Hypothalamus (tissue), 51 donors: Measurements from ENCODE around the gene MRGPRG.

ENCODE experiments used
- DNase-seq, 51 donors: peaks; one replicate each; lab custom pipeline; 2025; lab: John Stamatoyannopoulos, UW

Gene MRGPRG

GRCh38 chr11:3195251-3196160 lies 23.1 kb downstream of the MRGPRG start:
- no peak for DNase-seq

DNA sequence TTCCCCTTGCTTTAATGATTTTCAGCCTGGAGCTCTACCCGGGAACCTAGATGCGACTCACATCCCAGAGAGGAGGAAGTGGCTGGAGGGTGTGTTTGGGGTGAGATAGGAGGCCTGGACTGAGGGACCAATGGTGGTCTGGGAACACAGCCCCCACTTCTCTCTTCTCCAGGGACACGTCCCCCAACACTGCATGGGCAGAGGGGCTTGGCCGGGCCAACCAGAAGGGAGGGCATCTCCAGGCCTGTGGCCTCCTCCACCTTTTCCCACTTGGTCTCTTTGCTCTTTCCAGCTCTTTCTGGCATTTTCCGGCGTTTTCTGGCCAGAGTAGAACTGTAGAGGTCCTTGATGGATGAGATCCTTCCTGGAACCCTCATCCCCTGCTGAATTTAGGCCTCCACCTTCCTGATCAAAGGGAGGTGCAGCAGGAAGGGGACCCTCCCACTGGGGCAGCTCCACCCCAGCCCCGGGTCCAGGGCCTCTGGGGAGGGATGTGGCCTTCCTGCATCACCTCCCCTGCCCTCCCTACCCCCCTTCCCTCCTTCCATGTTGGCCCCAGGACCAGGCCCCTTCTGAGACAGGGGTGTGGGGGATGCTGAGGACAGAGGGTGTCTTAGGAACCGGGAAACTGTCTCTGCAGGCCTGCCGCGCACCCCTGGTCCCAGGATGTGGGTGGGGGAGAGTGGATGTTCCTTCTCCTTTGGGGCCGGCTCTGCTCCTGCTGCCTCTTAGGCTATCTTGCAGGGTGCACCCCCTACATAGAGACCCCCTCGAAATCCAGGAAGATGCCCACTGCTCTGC lies 24.4 kb downstream of the MRGPRG start:
- no peak for DNase-seq

DNA sequence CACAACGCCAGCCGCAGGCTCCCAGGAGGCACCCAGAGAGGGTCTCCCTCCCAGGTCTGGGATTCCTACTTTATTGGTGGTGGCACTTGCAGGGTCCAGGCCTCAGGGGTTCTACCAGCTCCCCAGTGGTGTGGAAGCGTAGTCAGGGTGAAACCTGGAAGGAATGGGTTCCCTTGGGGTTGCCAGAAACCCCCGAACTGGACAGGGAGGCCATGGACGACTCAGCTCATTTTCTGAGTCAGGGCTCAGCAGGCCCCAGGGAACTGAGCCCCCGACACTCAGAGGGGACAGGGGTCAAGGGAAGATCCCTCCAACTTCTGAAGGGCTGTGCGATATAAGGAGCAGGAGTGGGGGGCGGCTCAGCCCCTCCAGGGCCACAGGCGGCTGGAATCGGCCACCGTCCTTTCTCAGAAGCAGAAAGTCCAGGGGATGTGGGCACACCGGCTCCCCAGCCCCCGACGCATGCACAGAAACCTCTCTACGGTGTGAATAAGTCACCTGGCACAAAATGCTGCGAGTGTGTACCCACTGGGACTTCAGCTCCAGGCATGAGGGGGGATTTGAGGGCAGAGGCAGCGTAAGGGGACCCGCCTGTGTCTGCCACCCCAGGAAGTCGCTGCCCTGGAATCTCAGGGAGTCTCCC lies 25.1 kb downstream of the MRGPRG start:
- no peak for DNase-seq

GRCh38 chr11:3192511-3193372 lies 25.9 kb downstream of the MRGPRG start:
- DNase-seq, result no peak

DNA sequence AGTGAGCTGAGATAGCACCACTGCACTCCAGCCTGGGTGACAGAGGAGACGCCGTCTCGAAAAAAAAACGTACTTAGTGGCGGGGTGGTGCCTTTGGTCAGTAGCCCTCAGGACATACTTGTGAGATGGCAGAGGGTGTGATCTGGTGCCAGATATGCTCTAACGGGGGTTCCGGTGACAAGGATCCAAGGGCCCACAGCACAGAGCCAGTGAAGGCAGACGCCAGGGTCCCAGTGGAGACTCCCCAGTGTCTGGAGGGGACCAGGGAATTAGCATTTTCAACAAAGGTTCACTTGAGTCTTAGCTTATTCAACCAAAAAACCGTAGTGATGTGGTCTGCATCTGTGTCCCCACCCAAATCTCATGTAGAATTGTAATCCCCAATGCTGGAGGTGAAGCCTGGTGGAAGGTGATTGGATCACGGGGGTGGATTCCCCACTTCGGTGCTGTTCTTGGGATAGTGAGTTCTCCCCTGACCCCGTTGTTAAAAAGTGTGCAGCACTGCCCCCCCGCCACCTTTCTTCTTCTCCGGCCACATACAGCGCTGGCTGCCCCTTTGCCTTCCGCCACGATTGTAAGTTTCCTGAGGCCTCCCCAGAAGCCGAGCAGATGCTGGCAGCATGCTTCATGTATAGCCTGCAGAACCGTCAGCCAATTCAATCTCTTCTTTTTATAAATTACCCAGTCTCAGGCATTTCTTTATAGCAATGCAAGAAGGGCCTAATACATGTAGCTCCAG lies 26.9 kb downstream of the MRGPRG start:
- no peak for DNase-seq

DNA sequence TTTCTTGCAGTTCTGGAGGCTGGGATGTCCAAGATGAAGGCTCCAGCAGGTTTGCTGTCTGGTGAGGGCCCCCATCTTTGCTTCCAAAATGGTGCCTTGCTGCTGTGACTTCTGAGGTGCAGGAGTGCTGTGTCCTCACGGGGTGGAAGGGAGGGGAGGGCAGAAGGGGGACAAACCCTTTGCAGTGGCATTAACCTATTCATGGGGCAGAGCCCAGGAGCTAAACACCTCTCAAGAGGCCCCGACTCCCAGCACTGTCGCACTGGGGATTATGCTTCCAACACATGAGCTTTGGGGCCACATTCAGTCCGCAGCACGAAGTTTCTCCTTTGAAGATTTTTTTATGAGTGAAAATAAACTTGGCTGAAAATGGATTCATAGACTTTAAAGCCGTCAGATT lies 28.0 kb downstream of the MRGPRG start:
- DNase-seq, result no peak

DNA sequence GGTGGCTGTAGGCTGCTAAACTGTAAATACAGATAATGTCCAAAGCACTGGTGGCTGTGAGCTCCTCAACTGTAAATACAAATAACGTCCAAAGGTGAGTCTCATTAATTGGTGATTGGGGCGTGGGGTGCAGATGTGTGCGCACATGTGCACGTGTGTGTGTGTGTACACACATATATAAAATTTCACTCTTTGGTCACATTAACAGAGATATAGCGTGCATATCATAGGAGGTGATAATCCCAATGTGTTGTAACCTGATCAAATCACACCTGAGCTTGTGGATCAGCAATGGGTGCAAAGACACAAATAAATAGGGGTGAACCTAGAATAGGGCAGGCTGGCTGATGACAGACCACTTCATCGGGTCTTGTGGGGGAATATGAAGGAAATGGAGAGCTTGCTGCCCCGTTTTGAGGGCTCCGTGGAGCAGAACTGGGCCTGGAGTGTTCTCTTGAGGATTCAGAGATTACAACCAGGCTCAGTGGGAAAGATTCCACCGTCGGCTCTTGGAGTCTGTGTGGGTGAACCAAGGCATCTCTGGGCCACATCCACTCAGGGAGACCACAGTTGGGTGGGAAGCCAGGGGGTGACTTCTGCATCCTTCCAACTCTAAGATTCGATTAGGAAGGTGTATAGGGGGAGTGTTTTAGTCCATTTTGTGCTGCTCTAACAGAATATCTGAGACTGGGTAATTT lies 28.6 kb downstream of the MRGPRG start:
- no peak for DNase-seq

DNA sequence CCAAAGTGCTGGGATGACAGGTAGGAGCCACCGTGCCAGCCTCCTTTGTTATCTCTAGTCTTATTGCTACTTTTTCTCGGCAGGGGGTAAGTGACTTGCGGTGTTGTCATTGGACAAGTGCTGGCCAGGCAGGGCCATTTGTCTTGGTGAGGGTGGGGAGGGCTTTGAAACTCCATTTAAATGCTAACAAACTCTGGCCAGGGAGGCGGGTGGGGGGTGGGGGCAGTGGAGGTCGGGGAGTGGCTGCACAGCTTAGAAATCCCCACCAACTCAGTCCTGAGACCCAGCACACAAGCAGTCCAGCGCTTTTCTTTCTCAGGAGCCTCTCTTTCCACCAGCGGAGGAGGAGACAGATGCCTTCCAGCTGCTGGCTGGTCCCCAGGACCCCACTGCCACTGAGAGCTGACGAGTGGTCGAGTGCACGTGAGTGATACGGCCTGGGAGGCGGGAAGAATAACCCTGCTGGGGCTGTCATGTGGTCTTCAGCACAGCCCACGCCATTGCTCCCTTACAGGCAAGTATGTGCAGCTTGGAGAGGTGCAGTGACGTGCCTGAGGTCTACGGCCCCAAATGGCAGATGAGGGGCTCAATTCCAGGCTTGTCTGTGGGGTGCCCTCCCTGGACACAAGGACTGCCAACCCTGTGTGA lies 29.3 kb downstream of the MRGPRG start:
- DNase-seq, result no peak

DNA sequence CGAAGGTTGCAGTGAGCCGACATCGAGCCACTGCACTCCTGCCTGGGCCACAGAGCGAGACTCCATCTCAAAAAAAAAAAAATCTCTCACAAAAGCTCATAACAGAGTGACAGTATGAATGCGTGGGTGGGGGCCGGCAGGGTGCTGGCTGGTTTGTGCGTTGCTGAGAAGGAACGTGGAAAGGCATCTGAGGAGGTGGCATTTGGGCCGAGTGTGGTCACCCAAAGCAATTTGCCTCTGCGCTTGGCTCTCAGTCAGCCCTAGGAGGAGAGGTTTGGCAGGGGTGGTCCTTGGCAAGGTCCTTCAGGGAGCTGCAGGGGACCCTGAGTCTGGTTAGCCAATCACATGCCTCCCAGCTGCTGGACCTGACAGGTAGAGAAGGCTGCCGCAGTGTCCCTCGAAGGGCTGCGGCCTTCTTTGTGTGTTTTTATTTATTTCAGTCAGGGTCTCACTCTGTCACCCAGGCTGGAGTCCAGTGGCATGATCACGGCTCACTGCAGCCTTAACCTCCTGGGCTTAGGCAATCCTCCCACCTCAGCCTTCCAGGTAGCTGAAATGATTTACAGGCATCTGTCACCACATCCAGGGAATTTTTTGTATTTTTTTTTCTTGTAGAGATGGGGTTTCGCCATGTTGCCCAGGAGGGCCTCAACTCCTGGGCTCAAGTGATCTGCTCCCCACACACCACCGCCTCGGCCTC lies 30.0 kb downstream of the MRGPRG start:
- no peak for DNase-seq

DNA sequence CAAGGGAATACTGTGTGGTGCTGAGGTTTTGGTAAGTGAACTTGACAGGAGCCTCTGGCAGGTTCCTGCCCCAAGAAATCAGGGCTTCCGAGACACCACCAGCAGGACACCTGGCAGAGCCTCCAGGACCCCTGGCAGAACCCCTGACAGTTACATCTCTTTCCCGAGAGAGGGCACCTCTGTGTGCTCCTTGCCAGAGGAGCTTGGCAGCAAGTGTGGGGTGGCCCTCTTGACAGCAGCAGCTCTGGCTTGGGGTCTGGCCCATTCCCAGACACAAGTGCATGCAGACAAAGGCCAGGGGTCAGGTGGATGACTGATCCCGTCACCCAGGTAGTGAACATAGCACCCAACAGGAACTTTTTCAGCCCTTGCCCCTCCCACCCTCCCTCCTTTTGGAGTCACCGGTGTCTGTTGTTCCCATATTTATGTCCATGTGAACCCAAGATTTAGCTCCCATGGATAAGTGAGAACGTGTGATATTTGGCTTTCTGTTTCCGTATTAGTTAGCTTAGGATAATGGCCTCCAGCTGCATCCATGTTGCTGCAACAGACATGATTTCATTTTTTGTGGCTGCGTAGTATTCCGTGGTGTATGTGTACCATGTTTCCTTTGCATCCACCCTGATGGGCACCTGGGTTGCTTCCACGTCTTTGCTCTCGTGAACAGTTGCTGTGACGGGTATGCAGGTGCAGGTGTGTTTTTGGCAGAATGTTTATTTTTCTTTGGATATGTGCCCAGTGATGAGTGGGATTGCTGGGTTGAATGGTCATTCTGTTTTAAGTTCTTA lies 32.3 kb downstream of the MRGPRG start:
- no peak for DNase-seq

GRCh38 chr11:3184732-3185347 lies 33.8 kb downstream of the MRGPRG start:
- no peak for DNase-seq

GRCh38 chr11:3183523-3183922 lies 35.1 kb downstream of the MRGPRG start:
- DNase-seq, result no peak

DNA sequence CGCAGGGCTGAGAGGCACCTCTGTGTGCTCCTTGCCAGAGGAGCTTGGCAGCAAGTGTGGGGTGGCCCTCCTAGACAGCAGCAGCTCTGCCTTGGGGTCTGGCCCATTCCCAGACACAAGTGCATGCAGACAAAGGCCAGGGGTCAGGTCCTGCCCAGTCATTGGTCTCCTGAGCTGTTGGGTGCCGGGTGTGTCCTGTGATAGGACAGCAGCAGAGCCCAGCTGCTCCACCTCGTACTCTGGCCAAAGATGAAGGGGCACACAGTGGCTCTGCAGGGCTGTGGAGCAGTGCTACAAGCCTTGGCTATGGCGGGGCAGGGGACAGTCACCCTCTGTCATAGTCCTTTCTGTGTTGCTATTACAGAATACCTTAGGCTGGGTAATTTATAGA lies 36.2 kb downstream of the MRGPRG start:
- no peak for DNase-seq

DNA sequence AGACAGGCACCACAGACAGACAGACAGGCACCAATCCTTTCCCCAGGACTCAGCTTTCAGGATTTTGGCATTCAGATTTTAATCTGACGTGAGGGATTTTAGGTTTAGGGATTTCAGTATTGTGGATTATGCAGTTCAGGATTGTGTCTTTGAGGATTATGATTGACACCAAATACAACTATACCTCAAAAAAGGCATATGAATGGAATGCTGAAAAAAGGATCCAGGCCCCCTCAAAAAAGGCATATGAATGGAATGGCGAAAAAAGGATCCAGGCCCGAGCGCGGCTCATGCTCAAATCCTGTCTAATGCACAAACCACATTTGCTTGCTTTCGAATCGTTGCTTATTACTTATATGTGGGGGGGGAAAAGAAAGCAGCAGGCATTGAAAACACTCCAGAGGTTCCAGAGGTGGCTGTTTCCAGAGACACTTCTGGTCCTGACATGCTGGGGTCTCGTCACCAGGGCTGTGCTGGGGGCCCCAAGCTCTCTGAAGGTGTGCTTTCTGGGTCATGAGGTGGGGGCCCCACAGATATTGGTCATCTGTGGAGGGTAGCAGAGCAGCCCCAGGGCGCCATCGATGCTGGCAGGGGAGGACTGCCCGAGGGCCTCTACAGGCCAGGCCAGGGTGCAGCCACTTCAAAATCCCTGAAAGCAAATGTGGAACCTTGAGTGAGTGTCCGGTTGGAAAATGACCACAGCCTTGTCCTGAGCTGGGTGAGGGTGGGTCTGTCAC lies 36.7 kb downstream of the MRGPRG start:
- no peak for DNase-seq

DNA sequence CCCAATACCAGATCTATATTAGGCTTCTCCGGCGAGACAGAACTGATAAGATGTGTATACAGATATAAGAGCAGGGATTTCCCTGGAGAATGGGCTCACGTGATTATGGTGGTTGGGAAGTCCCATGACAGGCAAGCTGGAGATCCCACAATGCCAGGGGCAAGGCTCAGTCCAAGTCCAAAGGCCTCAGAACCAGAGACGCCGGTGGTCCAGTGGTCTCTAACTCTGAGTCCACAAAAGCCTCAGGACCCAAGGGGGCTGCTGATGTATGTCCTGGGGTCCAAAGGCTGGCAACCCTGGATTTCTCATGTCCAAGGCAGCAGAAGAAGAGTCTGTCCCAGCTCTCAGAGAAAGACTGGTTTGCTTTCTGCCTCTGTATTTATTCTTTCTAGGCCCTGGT lies 37.7 kb downstream of the MRGPRG start:
- no peak for DNase-seq

- no peak for DNase-seq
These were observed 40.3 kb downstream of the MRGPRG start for GRCh38 chr11:3178349-3178748.
